Dedifferentiated amniotic fluid mesenchymal stem cell (primary cell): Measurements from ENCODE around the gene PTPN11.
"Not testable (repeated sequence)": the region's sequence is repeated elsewhere in the genome, so short reads cannot be mapped to it uniquely, and the experiment has no call there.

Source experiments
- DNase-seq: peaks from one replicate; pipeline ENCODE4 v3.0.0-alpha.2; 2016; ENCODE audit errors: extremely low spot score

PTPN11 gene

DNA sequence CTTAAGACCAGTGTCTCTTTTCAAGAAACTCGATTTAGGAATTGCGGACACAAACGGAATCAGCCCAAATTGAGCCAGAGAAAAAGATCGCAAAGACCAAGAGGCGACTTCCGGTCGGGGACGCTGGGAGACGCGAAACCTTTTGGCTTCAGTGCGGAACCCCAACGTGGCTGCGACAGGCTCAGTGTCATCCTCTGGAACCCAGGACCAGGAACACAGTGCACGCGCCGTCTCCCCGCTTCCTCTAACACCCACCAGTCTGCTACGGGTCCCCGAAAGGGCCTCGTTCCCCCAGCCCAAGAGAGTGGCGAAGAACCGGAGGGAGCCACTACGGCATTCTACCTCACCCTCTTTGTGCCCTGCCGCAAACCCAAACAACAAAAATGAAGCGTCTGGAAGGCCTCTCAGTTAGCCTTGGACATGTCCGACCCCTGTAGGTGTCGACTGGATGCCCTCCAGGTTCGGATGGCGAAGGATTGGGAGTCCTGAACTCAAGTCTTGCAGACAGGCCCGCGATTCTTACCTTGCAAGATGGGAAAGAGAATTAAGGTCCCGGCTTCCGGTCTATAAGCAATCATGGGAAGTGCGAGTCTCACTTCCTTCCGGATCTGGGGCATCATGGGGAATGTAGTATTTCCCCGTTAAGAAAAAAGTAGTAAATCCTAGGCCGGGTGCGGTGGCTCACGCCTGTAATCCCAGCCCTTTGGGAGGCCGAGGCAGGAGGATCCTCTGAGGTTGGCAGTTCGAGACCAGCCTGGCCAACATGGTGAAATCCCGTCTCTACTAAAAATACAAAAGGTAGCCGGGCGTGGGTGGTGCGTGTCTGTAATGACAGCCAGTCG is 9.5 kb upstream of the PTPN11 start, which contains the start of gene RPL6:
TSS of gene RPL6 (minus strand) at position 542 of the 842 bp plus-strand sequence. CDS start 949 bp downstream, outside the sequence.
- DNase-seq: peak; percentile 91

DNA sequence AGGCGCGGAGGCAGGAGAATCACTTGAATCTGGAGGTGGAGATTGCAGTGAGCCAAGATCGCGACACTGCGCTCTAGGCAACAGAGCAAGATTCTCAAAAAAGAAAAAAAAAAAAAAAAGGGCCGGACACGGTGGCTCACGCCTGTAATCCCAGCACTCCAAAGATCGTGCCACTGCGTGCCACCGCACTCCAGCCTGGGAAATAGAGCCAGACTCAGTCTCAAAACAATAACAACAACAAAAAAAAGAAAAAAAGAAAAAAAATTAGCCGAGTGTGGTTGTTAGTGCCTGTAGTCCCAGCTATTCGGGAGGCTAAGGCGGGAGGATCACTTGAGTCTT is 8.9 kb upstream of the PTPN11 start:
- DNase-seq: no peak

DNA sequence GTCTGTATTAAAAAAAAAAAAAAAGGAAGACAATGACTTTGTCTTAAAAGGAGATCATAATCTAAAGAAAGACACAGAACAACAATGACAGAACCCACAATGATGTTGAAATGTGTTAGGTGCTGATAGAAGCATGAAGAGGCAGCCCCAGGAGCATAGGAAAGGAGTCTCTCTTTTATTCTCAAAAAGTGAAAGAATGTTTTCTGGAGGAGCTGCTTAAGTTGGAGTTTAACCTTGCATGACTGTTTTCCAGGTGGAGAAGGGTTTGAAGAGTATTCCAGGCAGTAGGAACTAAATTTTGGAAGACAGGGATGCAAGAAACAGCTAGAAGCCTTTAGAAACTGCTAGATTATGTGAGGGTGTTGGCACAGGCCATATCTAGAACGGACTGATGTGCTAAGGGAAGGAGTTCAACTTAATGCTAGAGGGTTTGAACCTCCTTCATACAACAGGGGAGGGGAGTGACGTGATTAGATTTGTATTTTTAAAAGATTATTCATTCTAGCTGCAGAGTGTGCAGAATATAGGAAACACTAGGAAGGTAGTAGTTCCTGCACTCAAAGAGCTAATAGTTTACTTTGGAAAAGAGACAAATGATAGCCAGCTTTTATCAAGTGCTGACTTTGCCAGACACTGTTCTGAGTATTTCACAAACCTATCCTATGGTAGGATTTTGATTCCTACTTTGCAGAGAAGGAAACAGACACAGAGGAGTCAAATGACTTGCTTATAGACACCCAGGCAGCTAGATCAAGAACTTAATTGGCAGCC is 4.7 kb upstream of the PTPN11 start:
- peak; percentile 14 for DNase-seq

DNA sequence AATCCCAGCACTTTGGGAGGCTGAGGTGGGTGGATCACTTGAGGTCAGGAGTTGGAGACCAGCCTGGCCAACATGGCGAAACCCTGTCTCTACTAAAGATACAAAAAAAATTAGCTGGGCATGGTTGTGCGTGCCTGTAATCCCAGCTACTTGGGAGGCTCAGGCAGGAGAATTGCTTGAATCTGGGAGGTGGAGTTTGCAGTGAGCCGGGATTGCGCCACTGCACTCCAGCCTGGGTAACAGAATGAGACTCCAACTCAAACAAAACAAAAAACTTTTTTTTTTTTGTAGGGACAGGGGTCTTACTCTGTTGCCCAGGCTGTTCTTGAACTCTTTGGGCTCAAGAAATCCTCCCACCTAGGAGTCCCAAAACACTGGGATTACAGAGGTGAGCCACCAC is 3.3 kb upstream of the PTPN11 start:
- DNase-seq: not testable (repeated sequence)

DNA sequence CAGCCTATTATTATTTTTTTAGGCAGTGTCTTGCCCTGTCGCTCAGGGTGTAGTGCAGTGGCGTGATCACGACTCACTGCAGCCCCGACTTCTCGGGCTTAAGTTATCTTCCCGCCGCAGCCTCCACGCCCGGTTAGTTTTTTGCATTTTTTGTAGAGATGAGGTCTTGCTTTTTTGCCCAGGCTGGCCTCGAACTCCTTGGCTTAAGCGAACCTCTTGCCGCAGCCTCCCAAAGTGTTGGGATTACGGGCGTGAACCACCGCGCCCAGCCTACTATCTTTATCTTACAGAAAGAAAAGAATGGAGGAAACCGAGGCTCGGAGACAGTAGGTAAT is 507 bp upstream of the PTPN11 start:
- peak; percentile 14 for DNase-seq

DNA sequence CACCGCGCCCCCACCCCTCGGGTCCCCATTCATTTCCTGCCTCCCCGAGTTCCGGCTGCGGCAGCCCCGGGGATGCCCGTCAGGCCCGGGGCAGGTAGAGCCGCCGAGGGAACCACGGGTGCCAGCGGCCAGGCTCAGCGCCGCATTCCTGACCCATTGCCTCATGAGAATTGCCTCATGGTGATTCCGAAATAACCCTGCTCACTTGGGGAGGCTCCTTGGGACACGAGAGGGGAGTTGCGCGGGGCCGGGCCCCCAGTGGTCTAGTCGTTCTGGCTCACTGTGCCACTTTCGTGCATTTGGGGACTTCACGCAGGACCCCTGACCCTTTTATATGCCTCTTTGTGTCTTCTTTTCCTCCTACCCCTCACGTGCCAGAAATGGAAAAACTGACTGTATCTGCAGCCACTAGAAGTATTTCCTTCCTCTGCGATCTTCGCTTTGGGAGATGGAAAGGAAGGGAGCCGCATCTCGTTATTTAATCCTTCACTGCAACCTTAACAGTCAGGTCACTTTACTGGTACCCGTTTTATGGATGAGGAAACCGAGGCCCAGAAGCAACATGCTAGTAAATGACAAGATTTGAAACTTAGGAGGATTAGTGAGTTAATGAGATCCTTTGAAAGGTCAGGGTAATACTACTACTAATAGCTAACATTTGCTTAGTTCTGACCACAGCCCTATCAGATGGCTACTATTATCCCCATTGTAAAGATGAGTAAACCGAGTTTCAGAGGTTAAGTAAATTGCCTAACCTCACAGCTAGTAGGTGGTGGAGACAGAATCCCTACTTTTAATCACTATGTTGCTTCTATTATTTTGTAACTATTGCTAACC is 768 bp downstream of the PTPN11 start:
- DNase-seq: peak; percentile 82

DNA sequence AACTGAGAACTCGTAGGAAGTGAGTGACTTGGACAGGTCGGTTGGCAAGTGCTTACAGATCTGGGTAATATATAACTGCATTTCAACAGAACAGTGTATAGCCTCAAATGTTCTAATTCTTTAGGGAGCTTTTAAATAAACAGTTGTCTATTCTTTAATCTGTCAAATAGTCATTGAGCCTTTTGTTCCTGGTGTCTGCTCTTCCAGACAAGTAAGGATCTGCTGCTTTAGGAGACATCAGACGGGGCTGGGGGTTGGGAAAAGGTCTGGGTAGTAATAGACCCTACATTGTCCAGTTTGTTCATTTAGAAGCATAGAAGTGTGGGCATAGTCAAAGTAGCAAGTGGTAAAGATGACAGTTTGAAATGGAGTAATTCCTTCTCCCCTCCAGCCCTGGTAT is 2.0 kb downstream of the PTPN11 start:
- DNase-seq: no peak

DNA sequence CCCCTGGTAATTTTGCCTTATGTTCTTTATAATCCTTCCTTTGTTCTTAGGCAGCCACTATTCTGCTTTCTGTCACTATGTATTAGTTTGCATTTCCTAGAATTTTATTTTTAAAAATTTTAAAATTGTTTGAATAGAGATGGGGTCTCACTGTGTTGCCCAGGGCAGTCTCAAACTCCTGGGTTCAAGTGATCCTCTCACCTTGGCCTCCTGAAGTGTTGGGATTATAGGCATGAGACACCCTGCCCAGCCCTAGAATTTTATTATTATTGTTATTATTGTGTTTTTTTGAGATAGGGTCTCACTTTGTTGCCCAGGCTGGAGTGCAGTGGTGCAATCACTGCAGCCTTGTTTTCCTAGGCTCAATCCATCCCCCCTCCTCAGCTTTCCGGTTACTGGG is 2.6 kb downstream of the PTPN11 start:
- peak; percentile 5 for DNase-seq

DNA sequence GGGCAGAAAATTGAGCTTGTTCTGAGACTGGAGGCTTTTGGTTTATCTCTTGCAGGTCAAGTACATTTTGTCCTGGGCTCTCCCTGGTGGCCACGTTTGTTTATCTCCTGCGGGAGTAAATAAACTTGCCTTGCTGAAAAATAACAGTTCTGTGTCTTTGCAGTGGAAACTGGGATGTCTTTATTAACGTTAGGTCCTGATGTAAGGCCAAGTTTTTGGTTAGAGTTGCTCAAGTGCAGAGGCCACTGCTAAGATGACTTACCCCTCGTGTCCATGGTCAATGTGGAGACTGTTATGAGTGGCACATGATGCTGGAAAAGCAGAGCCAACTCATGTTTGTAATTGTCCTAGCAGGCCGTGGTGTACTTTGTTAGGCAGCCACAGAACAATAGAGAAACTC is 3.8 kb downstream of the PTPN11 start:
- no peak for DNase-seq

DNA sequence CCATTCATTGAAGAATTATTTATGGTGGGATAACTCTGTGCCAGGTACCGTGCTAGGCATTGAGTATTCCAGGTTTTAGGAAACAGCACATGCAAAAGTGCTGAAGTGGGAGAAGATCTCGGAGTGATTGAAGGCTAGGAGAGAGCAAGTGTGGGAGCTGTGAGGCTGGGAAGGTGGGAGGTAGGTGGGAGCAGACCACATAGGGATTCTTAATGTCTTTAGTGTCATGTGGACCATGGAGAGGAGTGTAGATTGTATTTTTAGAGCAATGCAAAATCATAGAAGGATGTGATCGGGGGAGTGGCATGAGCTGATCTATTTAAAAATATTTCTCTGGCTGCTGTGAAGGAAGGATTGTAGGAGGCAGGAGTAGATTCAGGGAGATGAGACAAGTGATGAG is 5.4 kb downstream of the PTPN11 start:
- DNase-seq: peak; percentile 6

DNA sequence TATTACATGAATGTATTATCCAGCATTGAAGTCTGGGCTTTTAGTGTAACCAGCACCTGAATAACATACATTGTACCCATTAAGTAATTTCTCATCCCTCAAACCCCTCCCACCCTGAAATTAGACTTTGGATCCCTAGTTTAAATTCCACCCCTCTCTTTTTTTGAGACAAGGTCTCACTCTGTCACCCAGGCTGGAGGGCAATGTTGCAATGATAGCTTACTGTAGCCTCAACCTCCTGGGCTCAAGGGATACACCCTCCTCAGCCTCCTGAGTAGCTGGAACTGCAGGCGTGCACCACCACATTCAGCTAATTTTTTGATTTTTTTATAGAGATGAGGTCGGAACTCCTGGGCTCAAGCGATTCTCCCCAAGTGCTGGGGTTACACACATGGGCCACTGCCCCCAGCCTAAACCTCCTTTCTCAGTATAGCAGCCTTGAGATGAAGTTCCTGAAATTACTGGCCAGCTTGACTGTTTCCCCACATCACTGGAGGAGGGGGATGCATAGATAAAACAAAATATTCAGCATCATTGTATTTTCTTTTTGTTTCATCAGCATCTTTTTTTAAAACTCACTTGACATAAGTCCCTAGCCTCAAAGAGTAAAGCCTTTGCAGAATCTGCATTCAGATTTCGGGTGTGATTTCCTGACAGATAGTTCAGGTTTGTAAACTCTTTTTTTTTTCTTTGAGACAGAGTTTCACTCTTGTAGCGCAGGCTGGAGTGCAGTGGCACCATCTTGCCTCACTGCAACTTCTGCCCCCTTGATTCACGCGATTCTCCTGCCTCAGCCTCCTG is 7.0 kb downstream of the PTPN11 start:
- peak; percentile 14 for DNase-seq

DNA sequence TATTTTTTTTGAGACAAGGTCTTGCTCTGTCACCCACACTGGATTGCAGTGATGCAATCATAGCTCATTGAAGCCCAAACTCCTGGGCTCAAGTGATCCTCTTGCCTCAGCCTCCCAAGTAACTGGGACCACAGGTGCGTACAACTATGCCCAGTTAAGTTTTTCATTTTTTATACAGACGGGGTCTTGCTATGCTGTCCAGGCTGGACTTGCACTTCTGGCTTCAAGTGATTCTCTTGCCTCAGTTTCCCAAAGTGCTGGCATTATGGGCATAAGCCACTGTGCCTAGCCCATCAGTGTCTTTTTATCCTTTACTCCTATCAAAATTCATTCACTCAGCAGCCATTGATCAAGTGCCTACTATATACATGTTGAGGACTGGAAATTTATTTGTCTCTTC is 9.0 kb downstream of the PTPN11 start:
- peak; percentile 10 for DNase-seq

DNA sequence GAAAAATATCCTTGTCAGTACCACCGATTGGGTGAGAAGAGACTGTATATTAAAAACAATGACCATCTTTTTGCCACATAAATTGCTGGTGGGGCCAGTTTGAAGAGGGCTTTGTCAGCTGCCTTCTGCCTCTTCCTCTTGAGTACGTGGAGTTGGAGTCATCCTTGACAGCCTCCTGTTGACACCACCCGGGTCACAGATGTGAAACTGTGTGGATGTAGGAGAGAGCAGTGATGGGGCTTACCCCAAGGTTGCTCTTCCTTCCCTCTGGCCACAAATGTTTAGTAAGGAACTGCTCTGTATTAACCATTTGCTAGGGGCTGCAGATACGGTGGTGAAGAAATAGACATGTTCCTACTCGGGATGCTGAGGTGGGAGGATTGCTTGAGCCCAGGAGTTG is 12.2 kb downstream of the PTPN11 start:
- no peak for DNase-seq

DNA sequence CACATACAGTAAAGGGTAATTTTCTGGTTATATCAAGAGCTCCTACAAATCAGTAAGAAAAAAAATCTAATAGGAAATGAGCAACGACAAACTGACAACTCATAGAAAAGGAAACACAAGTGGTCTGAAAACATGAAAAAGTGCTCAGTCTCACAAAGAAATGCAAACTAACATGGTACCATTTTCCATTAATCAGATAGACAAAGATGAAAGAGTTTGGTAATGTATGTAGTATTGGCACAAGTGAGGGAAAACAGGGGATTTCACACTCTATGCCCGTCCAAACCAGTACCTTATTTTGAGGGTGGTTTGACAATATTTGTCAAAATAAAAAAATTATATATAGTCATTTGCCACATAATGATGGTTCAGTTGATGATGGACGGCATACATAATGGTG is 13.2 kb downstream of the PTPN11 start:
- no peak for DNase-seq

DNA sequence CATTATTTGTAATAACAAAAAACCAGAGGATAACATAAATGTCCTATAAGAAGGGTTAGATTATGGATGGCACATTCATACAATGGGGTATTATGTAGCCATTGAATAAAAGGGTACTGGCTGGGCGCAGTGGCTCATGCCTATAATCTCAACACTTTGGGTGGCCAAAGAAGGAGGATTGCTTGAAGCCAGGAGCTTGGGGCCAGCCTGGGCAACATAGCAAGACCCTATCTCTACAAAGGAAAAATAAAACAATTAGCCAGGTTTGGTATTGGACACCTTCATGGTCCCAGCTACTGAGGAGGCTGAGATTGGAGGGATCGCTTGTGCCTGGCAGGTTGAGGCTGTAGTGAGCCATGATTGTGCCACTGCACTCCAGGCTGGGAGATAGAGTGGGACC is 14.8 kb downstream of the PTPN11 start:
- DNase-seq: peak; percentile 10

DNA sequence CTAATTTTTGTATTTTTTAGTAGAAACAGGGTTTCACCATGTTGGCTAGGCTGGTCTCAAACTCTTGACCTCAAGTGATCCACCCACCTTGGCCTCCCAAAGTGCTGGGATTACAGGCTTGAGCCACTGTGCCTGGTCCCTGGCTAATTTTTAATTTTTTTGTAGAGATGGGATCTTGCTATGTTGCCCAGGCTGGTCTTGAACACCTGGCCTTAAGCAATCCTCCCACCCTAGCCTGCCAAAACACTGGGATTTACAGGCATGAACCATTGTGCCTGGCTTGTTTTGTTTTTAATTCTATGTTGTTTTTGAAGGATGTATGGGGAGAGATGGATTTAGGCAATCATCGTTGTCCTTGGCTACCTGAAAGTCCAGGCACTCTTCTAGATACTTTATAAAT is 19.9 kb downstream of the PTPN11 start:
- not testable (repeated sequence) for DNase-seq

DNA sequence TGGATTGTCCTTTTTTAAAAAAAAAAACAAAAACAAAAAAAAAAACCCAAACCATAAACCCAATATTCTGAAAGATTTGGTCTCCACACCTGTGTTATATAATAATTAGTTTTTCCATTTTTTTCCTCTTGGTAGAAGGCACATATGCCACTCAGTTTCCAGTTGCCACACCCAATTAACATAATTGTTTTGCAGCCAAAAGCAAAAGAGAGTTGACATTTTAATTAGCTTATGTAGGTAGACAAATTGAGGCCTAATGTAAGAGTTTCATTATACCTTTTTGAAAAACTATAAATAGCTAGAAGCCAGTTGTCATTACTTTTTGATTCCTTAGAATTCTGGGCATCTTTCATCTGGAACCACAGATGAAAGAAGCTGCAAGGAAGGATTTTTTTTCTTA is 21.0 kb downstream of the PTPN11 start:
- no peak for DNase-seq

DNA sequence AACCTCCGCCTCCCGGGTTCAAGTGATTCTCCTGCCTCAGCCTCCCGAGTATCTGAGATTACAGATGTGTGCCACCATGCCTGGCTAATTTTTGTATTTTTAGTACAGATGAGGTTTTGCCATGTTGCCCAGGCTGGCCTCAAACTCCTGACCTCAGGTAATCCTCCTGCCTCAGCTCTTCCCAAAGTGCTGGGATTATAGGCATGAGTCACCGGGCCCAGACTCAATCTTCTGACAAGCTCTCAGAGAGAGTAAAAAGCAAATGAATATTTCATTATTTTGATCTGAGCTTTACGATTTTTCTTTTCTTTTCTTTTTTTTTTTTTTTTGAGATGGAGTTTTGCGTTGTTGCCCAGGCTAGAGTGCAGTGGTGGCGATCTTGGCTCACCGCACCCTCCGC is 21.9 kb downstream of the PTPN11 start:
- DNase-seq: not testable (repeated sequence)

DNA sequence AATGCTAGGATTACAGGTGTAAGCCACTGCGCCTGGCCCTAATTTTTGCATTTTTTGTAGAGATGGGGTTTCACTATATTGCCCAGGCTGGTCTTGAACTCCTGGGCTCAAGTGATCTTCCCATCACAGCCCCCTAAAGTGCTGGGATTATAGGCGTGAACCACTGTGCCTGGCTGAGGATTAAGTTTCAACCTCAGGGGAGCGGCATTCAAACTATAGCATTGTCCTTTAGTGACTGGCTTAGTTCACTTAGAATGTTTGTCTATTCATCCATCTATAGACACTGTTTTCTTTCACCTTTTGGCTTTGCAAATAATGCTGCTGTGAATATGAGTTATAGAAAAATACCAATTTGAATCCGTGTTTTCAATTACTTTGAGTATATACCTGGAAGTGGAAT is 25.2 kb downstream of the PTPN11 start:
- DNase-seq: no peak

DNA sequence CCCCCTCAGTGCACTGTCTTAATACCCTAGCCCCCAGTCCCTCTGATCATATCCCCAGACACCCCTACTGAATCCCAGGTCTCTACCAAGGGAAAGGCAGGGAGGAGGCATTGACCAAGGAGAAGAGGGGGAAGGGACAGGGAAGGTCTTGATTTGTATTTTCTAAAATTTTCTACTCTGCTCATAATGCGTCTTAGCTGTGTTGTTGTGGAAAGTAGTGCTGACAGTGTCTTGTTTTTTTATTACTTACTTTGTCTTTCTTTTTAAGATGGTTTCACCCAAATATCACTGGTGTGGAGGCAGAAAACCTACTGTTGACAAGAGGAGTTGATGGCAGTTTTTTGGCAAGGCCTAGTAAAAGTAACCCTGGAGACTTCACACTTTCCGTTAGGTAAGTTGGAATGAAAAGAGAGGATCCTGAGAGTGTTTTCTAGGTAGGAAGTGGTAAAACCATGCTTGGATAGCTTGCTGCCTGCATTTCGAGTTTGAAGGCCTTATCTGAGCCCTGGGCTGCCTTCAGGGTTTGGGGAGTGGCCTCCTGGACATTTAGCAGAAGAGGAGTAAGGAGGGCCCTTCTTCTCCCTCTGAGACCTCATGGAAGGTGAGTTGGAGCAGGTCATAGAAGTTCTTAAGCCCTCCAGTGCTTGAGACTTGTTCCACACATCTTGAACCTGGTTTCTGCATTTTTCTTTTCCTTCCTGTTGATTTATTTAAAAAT is 27.4 kb downstream of the PTPN11 start:
- no peak for DNase-seq

DNA sequence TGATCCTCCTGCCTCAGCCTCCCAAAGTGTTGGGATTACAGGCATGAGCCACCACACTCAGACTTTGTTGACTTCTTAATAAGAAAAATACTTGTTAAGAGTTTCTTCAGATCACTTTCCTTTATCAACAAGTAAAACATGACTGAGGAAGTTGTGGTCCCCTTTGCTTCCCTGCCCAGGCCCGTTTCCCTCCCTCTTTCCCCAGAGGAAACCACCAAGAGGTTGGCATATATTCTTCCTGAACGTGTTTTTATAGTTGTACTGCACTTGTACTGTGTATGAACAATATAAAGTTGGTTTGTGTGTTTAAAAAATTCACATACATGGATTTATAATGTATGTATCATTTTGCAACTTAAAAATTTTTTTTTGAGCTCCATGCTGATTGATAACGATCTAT is 28.4 kb downstream of the PTPN11 start:
- DNase-seq: no peak
